Measurements from ENCODE around the gene INO80.

Gene INO80

DNA sequence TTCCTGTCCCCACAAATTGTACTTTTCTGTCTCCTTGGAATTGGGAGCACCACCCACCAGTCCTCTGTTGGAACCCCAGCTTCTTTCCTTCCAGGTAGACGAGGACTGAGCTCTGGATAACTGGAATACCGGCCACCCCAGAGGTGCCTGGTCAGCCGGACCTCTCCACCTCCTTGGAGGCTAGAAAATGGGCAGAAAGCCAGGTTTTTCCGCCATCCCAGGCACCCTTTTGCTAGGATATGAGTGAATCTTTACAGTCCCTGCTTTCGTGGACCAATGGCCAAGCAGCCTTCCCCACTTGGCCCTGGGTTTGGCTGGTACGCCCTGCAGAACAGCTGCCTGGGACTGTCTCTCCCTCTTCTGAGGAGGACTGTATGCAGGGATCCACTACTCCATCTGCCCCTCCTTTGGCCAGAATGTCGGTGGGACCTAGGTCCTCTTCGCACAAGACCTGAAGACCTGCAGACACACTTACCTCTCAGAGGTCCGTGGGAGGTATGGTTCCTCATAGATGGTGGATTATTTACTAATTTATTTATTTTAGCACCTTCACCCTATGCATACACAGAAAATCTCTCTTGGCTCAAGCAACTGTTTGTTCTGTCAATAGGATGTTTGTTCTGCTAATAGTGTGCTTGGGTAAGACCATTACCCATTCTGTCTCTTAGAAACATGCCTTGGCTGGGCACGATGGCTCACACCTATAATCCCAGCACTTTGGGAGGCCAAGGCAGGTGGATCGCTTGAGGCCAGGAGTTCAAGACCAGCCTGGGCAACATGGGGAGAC, 171.4 kb downstream of the INO80 start:
- no peak overlapping the region for H3K27ac ChIP-seq
- TF ChIP-seq, protein P1, sequence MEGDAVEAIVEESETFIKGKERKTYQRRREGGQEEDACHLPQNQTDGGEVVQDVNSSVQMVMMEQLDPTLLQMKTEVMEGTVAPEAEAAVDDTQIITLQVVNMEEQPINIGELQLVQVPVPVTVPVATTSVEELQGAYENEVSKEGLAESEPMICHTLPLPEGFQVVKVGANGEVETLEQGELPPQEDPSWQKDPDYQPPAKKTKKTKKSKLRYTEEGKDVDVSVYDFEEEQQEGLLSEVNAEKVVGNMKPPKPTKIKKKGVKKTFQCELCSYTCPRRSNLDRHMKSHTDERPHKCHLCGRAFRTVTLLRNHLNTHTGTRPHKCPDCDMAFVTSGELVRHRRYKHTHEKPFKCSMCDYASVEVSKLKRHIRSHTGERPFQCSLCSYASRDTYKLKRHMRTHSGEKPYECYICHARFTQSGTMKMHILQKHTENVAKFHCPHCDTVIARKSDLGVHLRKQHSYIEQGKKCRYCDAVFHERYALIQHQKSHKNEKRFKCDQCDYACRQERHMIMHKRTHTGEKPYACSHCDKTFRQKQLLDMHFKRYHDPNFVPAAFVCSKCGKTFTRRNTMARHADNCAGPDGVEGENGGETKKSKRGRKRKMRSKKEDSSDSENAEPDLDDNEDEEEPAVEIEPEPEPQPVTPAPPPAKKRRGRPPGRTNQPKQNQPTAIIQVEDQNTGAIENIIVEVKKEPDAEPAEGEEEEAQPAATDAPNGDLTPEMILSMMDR (conservative IDR thresholded peaks at IDR 0.05) = no peak

GRCh38 chr15:40943764-40944365, 172.2 kb downstream of the INO80 start:
- TF ChIP-seq, protein P1 (conservative IDR thresholded peaks at IDR 0.05) = no peak
- H3K27ac ChIP-seq = no peak overlapping the region

DNA sequence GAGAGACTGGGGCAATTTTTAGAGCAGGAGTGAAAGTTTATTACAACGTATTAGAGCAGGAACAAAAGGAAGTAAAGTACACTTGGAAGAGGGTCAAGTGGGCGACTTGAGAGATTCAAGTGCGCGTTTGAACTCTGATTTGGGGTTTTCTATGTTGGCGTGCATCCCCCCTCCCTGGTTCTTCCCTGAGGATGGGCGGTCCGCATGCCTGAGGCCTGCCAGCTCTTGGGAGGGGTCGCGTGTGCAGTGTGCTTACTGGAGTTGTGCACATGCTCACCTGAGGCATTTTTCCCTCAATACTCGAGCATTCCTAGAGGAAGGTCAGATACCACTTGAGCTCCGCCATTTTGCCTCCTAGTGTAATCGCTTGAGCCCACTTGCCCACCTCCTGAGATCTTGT, 173.2 kb downstream of the INO80 start:
- no peak overlapping the region for H3K27ac ChIP-seq
- TF ChIP-seq, protein P1 (conservative IDR thresholded peaks at IDR 0.05) = no peak

DNA sequence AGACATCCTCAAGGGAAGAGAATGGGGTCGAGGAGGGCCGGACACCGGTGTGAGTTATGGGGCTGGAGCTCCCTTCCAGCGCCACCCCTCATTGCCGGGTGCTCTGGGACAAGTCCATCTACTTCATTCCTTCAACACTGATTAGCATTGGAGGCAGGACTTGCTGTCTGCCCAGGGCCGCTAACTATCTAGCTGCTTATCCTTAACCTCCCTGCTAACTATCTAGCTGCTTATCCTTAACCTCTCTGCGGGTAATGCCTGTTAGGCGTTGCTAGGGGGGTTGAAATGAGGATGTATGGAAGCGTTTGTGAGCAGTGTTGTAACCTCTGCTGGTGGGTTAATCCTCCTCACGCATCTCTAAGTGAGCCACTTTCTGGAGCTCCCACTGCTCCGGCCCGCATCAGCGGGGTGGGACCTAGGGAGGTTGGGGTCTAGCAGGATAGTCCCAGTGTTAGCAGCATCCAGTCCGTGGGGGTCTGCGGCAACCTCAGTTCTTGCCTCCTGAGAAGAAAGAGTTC, 173.7 kb downstream of the INO80 start:
- H3K27ac ChIP-seq = peak overlapping the region; percentile 85
- TF ChIP-seq, protein P1 (conservative IDR thresholded peaks at IDR 0.05) = no peak

DNA sequence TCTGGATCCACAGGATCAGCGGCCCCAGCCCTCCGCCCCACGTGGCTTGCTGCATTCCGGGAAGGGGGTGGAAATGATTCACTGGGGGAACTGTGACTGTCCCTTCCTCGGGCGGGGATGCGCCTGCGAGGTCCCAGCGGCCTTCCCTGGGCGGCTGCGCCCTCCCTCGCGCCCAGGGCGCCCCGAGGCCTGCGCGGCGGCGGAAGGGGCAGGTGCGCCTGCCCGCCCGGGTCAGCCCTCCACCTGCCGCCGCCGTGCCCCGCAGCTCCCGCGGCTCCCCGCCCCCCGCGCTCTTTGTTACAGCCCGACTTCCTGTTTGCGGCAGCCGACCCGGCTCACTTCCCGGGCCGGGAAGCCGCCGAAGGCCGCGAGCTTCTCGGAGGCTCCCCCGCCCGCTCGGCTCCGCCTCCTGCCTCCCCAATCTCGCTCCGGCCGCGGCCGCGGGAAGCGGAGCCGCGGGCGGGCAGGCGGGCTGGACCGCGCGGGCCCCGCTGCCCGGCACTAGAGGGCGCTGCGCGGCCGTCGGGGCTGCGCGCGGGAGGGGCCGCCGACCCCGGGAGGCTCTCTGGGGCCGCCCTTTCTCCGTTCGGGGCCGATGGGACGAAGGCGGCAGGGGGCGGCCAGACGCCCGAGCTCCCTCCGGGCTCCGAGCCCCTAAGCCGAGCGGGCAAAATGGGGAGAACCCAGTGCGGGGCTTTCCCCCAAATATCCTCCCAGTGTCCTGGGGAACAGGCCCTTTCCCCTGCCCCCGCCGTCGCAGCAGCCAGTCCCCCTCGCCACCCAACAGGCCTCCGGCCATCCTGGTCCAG, 174.3 kb downstream of the INO80 start:
- peak overlapping the region; percentile 85 for H3K27ac ChIP-seq
- TF ChIP-seq, protein P1 (conservative IDR thresholded peaks at IDR 0.05) = peak; percentile 96

- TF ChIP-seq, protein P1 (conservative IDR thresholded peaks at IDR 0.05) = no peak
- H3K27ac ChIP-seq = peak overlapping the region; percentile 85
These were observed 175.0 kb downstream of the INO80 start for GRCh38 chr15:40941068-40941527.
